ENCODE measurements around the gene PHLPP2.

PHLPP2 gene

DNA sequence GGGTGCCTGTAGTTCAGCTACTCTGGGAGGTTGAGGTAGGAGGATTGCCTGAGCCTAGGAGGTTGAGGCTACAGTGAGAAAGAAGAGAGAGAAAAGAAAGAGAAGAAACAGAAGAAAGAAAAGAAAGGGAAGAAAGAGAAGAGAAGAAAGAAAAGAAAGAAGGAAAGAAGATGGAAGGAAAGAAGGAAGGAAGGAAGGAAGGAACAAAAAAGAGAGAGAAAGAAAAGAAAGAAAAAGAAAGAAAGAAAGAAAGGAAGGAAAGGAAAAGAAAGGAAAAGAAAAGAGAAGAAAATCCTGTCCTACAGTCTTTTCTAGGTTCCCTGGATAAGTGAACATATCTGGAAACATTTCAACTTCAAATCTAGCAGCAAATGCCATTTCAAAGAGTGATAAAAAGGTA lies 29.6 kb upstream of the PHLPP2 start:
- no peak for TF ChIP-seq ESRRG (CRISPR knock-in tag; IDR thresholded peaks at IDR 0.05)
- no peak for TF ChIP-seq ZC3H10 (CRISPR knock-in tag; IDR thresholded peaks at IDR 0.05)
- TF ChIP-seq OSR1 (CRISPR knock-in tag; IDR thresholded peaks at IDR 0.05), result no peak
- TF ChIP-seq ZNF70 (CRISPR knock-in tag; IDR thresholded peaks at IDR 0.05), result no peak
- TF ChIP-seq TOX (CRISPR knock-in tag; IDR thresholded peaks at IDR 0.05; ENCODE audit: borderline replicate concordance), result no peak
- TF ChIP-seq, protein P1, sequence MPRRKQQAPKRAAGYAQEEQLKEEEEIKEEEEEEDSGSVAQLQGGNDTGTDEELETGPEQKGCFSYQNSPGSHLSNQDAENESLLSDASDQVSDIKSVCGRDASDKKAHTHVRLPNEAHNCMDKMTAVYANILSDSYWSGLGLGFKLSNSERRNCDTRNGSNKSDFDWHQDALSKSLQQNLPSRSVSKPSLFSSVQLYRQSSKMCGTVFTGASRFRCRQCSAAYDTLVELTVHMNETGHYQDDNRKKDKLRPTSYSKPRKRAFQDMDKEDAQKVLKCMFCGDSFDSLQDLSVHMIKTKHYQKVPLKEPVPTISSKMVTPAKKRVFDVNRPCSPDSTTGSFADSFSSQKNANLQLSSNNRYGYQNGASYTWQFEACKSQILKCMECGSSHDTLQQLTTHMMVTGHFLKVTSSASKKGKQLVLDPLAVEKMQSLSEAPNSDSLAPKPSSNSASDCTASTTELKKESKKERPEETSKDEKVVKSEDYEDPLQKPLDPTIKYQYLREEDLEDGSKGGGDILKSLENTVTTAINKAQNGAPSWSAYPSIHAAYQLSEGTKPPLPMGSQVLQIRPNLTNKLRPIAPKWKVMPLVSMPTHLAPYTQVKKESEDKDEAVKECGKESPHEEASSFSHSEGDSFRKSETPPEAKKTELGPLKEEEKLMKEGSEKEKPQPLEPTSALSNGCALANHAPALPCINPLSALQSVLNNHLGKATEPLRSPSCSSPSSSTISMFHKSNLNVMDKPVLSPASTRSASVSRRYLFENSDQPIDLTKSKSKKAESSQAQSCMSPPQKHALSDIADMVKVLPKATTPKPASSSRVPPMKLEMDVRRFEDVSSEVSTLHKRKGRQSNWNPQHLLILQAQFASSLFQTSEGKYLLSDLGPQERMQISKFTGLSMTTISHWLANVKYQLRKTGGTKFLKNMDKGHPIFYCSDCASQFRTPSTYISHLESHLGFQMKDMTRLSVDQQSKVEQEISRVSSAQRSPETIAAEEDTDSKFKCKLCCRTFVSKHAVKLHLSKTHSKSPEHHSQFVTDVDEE (CRISPR knock-in tag; IDR thresholded peaks at IDR 0.05), result no peak
- no peak for TF ChIP-seq PPARA (CRISPR knock-in tag; IDR thresholded peaks at IDR 0.05; ENCODE audit: borderline replicate concordance)
- TF ChIP-seq SNAI2 (CRISPR knock-in tag; IDR thresholded peaks at IDR 0.05), result no peak
- TF ChIP-seq ZFP3 (CRISPR knock-in tag; IDR thresholded peaks at IDR 0.05), result no peak
- no peak for TF ChIP-seq CSRNP3 (CRISPR knock-in tag; IDR thresholded peaks at IDR 0.05)
- no peak for TF ChIP-seq GLIS3 (CRISPR knock-in tag; IDR thresholded peaks at IDR 0.05)
- TF ChIP-seq ARNTL (CRISPR knock-in tag; IDR thresholded peaks at IDR 0.05; ENCODE audit: borderline replicate concordance, low read depth), result no peak
- TF ChIP-seq RARB (CRISPR knock-in tag; IDR thresholded peaks at IDR 0.05), result no peak
- TF ChIP-seq CSDC2 (CRISPR knock-in tag; IDR thresholded peaks at IDR 0.05), result no peak
- no peak for ATAC-seq

- TF ChIP-seq, protein P1 (CRISPR knock-in tag; IDR thresholded peaks at IDR 0.05), result no peak
- no peak for TF ChIP-seq PPARA (CRISPR knock-in tag; IDR thresholded peaks at IDR 0.05; ENCODE audit: borderline replicate concordance)
- no peak for TF ChIP-seq BACH2 (CRISPR knock-in tag; IDR thresholded peaks at IDR 0.05; ENCODE audit: borderline replicate concordance)
- no peak for TF ChIP-seq ZC3H10 (CRISPR knock-in tag; IDR thresholded peaks at IDR 0.05)
- TF ChIP-seq, protein P2, sequence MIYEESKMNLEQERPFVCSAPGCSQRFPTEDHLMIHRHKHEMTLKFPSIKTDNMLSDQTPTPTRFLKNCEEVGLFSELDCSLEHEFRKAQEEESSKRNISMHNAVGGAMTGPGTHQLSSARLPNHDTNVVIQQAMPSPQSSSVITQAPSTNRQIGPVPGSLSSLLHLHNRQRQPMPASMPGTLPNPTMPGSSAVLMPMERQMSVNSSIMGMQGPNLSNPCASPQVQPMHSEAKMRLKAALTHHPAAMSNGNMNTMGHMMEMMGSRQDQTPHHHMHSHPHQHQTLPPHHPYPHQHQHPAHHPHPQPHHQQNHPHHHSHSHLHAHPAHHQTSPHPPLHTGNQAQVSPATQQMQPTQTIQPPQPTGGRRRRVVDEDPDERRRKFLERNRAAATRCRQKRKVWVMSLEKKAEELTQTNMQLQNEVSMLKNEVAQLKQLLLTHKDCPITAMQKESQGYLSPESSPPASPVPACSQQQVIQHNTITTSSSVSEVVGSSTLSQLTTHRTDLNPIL (CRISPR knock-in tag; IDR thresholded peaks at IDR 0.05; ENCODE audit: low read depth), result no peak
- ATAC-seq, result no peak
These were observed 23.7 kb upstream of the PHLPP2 start for GRCh38 chr16:71748226-71748625.

- peak; percentile 71; the same call in 1 of the 3 replicates for ATAC-seq
- no peak for TF ChIP-seq GLIS3 (CRISPR knock-in tag; IDR thresholded peaks at IDR 0.05)
- TF ChIP-seq ISL1 (CRISPR knock-in tag; IDR thresholded peaks at IDR 0.05), result no peak
- TF ChIP-seq ZFP30 (CRISPR knock-in tag; IDR thresholded peaks at IDR 0.05), result no peak
- no peak for TF ChIP-seq TOX (CRISPR knock-in tag; IDR thresholded peaks at IDR 0.05; ENCODE audit: borderline replicate concordance)
- TF ChIP-seq, protein P3, sequence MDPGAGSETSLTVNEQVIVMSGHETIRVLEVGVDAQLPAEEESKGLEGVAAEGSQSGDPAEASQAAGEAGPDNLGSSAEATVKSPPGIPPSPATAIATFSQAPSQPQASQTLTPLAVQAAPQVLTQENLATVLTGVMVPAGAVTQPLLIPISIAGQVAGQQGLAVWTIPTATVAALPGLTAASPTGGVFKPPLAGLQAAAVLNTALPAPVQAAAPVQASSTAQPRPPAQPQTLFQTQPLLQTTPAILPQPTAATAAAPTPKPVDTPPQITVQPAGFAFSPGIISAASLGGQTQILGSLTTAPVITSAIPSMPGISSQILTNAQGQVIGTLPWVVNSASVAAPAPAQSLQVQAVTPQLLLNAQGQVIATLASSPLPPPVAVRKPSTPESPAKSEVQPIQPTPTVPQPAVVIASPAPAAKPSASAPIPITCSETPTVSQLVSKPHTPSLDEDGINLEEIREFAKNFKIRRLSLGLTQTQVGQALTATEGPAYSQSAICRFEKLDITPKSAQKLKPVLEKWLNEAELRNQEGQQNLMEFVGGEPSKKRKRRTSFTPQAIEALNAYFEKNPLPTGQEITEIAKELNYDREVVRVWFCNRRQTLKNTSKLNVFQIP (CRISPR knock-in tag; IDR thresholded peaks at IDR 0.05; ENCODE audit: borderline replicate concordance, low read depth), result no peak
- no peak for TF ChIP-seq ARNTL (CRISPR knock-in tag; IDR thresholded peaks at IDR 0.05; ENCODE audit: borderline replicate concordance, low read depth)
These were observed 22.0 kb upstream of the PHLPP2 start for GRCh38 chr16:71746442-71747046.
